Astrocyte (in vitro differentiated cells and primary cell): ENCODE measurements around the gene DAGLA. TPM values are rescaled to one million over a fixed set of nuclear protein-coding genes. Genes with fewer than 3 reads are reported as not detected.

Experiments used
- DNase-seq: peaks from one replicate; pipeline ENCODE4 v3.0.0-alpha.2; 2010; ENCODE audit warnings: low read depth
- FAIRE-seq: peaks from 2 replicates; lab custom pipeline; 2011; peaks lifted over from hg19 to GRCh38; lab: Jason Lieb, UNC
- H2AFZ ChIP-seq: 2 replicates; pipeline ENCODE4 v1.6.0; 2012; ENCODE audit warnings: low read depth, low read length, inconsistent platforms
- H3K27ac ChIP-seq: 2 replicates; pipeline ENCODE4 v1.5.1; 2011; ENCODE audit warnings: low read depth, low read length, inconsistent platforms
- H3K27me3 ChIP-seq: 2 replicates; pipeline ENCODE4 v1.6.0; 2011; ENCODE audit warnings: low read length, inconsistent platforms; ENCODE audit not compliant: insufficient read depth
- H3K36me3 ChIP-seq: 2 replicates; pipeline ENCODE4 v1.5.1; 2011; ENCODE audit warnings: low read length, inconsistent platforms; ENCODE audit not compliant: insufficient read depth
- H3K4me1 ChIP-seq: 2 replicates; pipeline ENCODE4 v1.5.1; 2011; ENCODE audit warnings: low read length, inconsistent platforms; ENCODE audit not compliant: insufficient read depth
- H3K4me2 ChIP-seq: 2 replicates; pipeline ENCODE4 v1.6.0; 2012; ENCODE audit warnings: low read length, inconsistent platforms
- H3K4me3 ChIP-seq: 2 replicates; pipeline ENCODE4 v1.5.1; 2011; ENCODE audit warnings: low read depth, mild to moderate bottlenecking, low read length, inconsistent platforms; ENCODE audit not compliant: insufficient read depth
- H3K79me2 ChIP-seq: 2 replicates; pipeline ENCODE4 v1.6.0; 2012; ENCODE audit warnings: mild to moderate bottlenecking, low read length, inconsistent platforms; ENCODE audit not compliant: insufficient read depth
- H3K9ac ChIP-seq: 2 replicates; pipeline ENCODE4 v1.6.0; 2012; ENCODE audit warnings: mild to moderate bottlenecking, low read length, inconsistent platforms
- H3K9me3 ChIP-seq: 2 replicates; pipeline ENCODE4 v1.5.1; 2012; ENCODE audit warnings: low read depth, mild to moderate bottlenecking, low read length, inconsistent platforms; ENCODE audit not compliant: insufficient read depth
- H4K20me1 ChIP-seq: 2 replicates; pipeline ENCODE4 v1.6.0; 2012; ENCODE audit warnings: low read length, inconsistent platforms; ENCODE audit not compliant: insufficient read depth
- H3K27ac Mint-ChIP-seq: one replicate; pipeline ENCODE4 v1.8.0; 2021; ENCODE audit warnings: mild to moderate bottlenecking, mixed read lengths; ENCODE audit not compliant: unreplicated experiment
- H3K27me3 Mint-ChIP-seq: one replicate; pipeline ENCODE4 v1.8.0; 2021; ENCODE audit warnings: low read depth, mixed read lengths; ENCODE audit not compliant: unreplicated experiment
- H3K36me3 Mint-ChIP-seq: one replicate; pipeline ENCODE4 v1.8.0; 2021; ENCODE audit warnings: low read depth, mixed read lengths; ENCODE audit not compliant: unreplicated experiment
- H3K4me1 Mint-ChIP-seq: one replicate; pipeline ENCODE4 v1.8.0; 2021; ENCODE audit warnings: low read depth, mixed read lengths; ENCODE audit not compliant: unreplicated experiment
- H3K4me3 Mint-ChIP-seq: one replicate; pipeline ENCODE4 v1.8.0; 2021; ENCODE audit warnings: mild to moderate bottlenecking, moderate library complexity, mixed read lengths; ENCODE audit not compliant: unreplicated experiment
- H3K9me3 Mint-ChIP-seq: one replicate; pipeline ENCODE4 v1.8.0; 2021; ENCODE audit warnings: mild to moderate bottlenecking, mixed read lengths; ENCODE audit not compliant: unreplicated experiment
- CTCF ChIP-seq: IDR thresholded peaks from 2 replicates; pipeline ENCODE4 v1.5.1; 2011; ENCODE audit warnings: low read depth, mild to moderate bottlenecking, inconsistent platforms, low read length, moderate library complexity; ENCODE audit not compliant: insufficient read depth
- EZH2 ChIP-seq: IDR thresholded peaks from 2 replicates; pipeline ENCODE4 v1.6.1; 2012; ENCODE audit warnings: mild to moderate bottlenecking, low read length, inconsistent platforms; ENCODE audit not compliant: insufficient read depth
- total RNA-seq: library from RNA; stranded (reverse); gene quantifications from 2 replicates; pipeline ENCODE4 v1.2.1, GENCODE V29; 2021

DAGLA gene
- total RNA-seq, 1 donor from 2014 or later = 5.5 TPM

- Mint-ChIP-seq H3K9me3 (no peaks in the 10 kb centered on the region), H3K36me3 (peaks cover 4% of the 10 kb centered on the region), H3K4me3 (no peak overlapping the region), H3K27ac (no peak overlapping the region), H3K4me1 (peaks cover 28% of the 10 kb centered on the region), H3K27me3 (no peaks in the 10 kb centered on the region)
- no peaks in the 10 kb centered on the region for H3K36me3 ChIP-seq
- no peak overlapping the region for H3K9ac ChIP-seq
- no peaks in the 10 kb centered on the region for H3K27me3 ChIP-seq
- TF ChIP-seq CTCF = no peak
- TF ChIP-seq EZH2 = no peak
- FAIRE-seq (no peak), DNase-seq (no peak)
- no peak overlapping the region for H2AFZ ChIP-seq
- no peak overlapping the region for H3K27ac ChIP-seq
- no peak overlapping the region for H3K4me3 ChIP-seq
- peaks cover 35% of the 10 kb centered on the region for H3K4me1 ChIP-seq
- peaks cover 14% of the 10 kb centered on the region for H4K20me1 ChIP-seq
- H3K4me2 ChIP-seq = no peak overlapping the region
- peaks cover 58% of the 10 kb centered on the region for H3K79me2 ChIP-seq
- no peaks in the 10 kb centered on the region for H3K9me3 ChIP-seq
Measured at GRCh38 chr11:61760946-61761345, 80.8 kb downstream of the DAGLA start.

GRCh38 chr11:61761440-61762222 lies 81.4 kb downstream of the DAGLA start:
- no peaks in the 10 kb centered on the region for H3K27me3 ChIP-seq
- no peak overlapping the region for H3K27ac ChIP-seq
- peaks cover 24% of the 10 kb centered on the region for H3K4me1 Mint-ChIP-seq
- peaks cover 53% of the 10 kb centered on the region for H3K79me2 ChIP-seq
- no peak overlapping the region for H2AFZ ChIP-seq
- FAIRE-seq = no peak
- no peaks in the 10 kb centered on the region for H3K9me3 ChIP-seq
- H3K4me1 ChIP-seq = peaks cover 28% of the 10 kb centered on the region
- H4K20me1 ChIP-seq = peaks cover 14% of the 10 kb centered on the region
- H3K9ac ChIP-seq = no peak overlapping the region
- H3K36me3 ChIP-seq = no peaks in the 10 kb centered on the region
- no peak overlapping the region for H3K4me2 ChIP-seq
- no peak overlapping the region for H3K27ac Mint-ChIP-seq
- H3K9me3 Mint-ChIP-seq = no peaks in the 10 kb centered on the region
- no peak overlapping the region for H3K4me3 Mint-ChIP-seq
- H3K27me3 Mint-ChIP-seq = no peaks in the 10 kb centered on the region
- no peak for TF ChIP-seq EZH2
- TF ChIP-seq CTCF = no peak
- H3K4me3 ChIP-seq = no peak overlapping the region
- DNase-seq = no peak
- peaks cover 4% of the 10 kb centered on the region for H3K36me3 Mint-ChIP-seq

- FAIRE-seq (no peak), DNase-seq (no peak)
- Histone ChIP-seq H3K36me3 (no peaks in the 10 kb centered on the region), H3K27ac (no peak overlapping the region), H3K4me1 (peaks cover 23% of the 10 kb centered on the region), H3K4me3 (no peak overlapping the region), H3K9ac (no peak overlapping the region), H3K4me2 (no peak overlapping the region), H3K9me3 (no peaks in the 10 kb centered on the region), H3K27me3 (no peaks in the 10 kb centered on the region), H4K20me1 (peaks cover 19% of the 10 kb centered on the region), H3K79me2 (peaks cover 48% of the 10 kb centered on the region), H2AFZ (no peak overlapping the region)
- Mint-ChIP-seq H3K9me3 (no peaks in the 10 kb centered on the region), H3K27me3 (no peaks in the 10 kb centered on the region), H3K4me1 (peaks cover 19% of the 10 kb centered on the region), H3K4me3 (no peak overlapping the region), H3K36me3 (peaks cover 4% of the 10 kb centered on the region), H3K27ac (no peak overlapping the region)
- TF ChIP-seq CTCF (no peak), EZH2 (no peak)
Measured at GRCh38 chr11:61762223-61762615, 82.0 kb downstream of the DAGLA start.
